ENCODE results near the gene PNPO.

Gene PNPO

DNA sequence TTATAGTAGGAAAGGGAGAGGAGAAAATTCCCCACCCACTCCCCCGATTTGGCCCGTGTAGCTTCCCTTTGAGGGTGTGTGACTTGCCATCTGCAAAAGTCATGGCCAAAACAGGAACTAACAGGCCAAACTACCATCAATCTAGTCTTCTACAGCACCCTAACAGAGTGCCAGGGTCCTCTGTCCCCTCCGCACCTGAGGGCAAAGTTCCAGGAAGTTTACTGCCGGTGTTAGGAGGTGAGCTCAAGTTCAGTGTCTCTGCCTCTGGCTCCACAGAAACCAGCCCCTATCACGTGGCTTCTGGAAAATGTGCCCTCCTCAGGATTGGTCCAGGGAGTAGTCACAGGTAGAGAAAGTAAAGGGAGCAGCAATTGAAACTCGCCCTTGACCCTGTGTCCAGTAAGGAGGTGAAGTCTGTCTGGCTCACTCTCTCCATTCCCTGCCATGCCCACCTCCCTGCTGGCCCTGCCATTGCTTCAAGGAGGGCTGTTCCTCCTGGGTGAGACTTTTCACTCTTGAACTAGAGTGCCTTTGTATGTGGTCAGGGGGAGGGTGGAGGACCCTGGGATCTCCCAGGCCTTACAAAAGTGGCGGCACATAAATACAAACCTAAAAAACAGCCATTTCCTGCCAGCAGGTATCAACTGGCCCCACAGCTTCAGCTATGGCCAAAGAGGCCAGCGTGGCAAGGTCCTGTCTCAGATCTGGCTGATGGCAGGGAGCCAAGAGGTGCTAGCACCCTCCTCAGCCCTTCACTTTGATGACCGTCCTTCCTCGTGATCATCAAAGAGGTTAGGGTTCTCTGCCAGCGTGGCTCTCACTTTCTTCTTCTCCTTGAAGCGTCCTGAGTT is 11.0 kb downstream of the PNPO start:
- DNase-seq, result no peak

DNA sequence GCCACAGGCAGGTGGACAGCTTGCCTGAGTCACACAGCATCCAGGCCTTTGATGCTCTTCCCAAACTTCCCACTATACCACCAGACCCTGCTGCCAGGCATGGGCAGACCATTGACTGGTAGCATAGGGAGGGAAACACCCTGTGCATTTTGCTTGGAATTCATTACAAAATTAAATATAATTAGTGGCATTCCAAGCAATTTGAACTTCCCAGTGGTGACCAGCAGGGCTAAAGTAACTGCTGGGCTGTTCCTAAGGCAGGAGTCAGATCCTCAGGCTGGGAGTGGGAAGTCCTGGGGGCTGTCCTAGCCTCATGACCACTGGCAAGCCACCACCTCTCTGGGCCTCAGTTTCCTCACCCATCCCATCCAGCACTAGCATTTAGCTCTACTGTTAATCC is 12.5 kb downstream of the PNPO start:
- DNase-seq, result no peak

- DNase-seq, result no peak
Observed at GRCh38 chr17:47955497-47956461, 14.4 kb downstream of the PNPO start.

GRCh38 chr17:47956791-47957590 is 15.6 kb downstream of the PNPO start:
- DNase-seq, result peak; percentile 45

DNA sequence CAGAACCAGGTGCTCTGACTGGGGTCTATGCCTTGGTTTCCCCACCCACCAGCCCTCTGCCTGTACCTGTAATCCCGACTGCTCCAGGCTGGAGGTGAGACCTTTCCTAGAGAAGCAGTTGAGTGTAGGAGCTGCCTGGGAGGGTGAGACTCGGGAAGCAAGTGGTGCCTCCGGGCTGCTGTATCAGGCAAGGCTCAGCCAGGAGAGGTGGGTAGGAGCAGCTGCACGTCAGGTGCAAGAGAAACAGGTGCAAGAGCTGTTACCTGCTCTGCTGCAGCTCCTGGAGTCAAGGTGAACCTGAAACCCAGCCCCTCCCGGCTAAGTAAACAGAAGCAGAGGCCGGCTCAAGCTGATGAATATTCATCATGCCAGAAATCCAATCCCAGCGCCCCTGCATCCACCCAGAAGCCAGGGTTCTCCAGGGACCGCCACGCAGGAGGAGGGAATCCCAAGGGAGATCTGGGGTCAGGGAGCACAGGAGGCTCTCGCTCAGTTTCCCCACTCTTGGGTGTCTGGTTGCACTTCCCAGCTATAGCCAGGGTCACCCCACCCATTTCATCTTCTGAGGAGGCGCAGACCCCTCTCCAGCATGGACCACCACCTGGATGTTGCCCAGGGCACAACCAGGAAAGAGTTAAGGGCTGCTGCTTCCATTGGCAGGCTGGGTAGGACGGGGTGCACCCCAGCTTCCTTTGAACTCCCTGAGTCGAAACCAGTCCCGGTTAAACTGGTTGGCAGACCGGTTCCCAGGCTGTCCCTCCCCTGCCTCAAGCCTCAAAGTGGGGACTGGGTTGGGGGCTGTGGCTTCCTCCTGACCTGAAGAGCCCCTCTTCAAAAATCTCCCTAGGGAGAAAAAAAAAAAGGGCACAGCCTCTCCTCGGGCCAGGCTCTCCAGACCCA is 16.5 kb downstream of the PNPO start, which contains the start of gene PRR15L:
TSS of gene PRR15L (minus strand) at position 293 of the 900 bp plus-strand sequence. CDS start 4,649 bp downstream, outside the sequence.
- peak; percentile 99 for DNase-seq

GRCh38 chr17:47959825-47960655 is 18.7 kb downstream of the PNPO start:
- peak; percentile 81 for DNase-seq

DNA sequence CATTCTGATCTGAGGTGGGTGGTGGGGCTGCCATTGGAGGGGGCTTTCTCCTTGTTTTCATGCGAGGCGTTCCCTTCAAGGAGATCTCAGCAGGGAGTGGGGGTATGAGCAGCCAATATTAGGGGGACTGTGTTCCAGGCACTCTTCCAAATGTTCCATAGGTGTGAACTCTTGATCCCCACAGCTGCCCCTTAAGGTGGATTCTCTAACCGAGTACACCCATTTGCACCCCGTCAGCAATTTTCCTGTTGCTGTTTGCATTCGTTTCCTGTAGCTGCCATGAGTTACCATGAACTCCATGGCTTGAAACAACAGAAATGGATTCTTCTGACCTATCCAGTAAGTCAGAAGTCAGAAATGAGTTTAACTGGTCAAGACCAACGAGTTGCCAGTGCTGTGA is 20.0 kb downstream of the PNPO start:
- DNase-seq, result no peak

- DNase-seq, result no peak
Observed at GRCh38 chr17:47962901-47963300, 21.5 kb downstream of the PNPO start.

GRCh38 chr17:47964856-47965255 is 23.5 kb downstream of the PNPO start:
- DNase-seq, result no peak

- DNase-seq, result peak; percentile 50
Observed at GRCh38 chr17:47966079-47966519, 24.7 kb downstream of the PNPO start.

GRCh38 chr17:47967607-47968252 is 26.4 kb downstream of the PNPO start:
- DNase-seq, result no peak

DNA sequence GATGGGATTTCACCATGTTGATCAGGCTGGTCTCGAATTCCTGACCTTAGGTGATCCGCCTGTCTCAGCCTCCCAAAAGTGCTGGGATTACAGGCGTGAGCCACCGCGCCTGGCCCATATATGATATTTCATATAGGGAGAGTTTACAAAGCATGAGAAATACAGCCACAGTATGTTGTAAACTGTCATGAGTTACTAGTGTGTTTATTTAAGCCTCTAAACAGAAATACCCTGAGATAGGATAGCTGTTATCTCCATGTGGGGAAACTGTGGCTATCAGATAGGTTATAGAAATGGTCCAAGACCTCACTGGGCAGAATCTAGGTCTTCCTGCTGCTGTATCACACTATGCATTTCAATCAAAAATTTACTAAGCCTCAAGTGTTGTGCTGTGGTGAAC is 27.5 kb downstream of the PNPO start:
- DNase-seq, result no peak

DNA sequence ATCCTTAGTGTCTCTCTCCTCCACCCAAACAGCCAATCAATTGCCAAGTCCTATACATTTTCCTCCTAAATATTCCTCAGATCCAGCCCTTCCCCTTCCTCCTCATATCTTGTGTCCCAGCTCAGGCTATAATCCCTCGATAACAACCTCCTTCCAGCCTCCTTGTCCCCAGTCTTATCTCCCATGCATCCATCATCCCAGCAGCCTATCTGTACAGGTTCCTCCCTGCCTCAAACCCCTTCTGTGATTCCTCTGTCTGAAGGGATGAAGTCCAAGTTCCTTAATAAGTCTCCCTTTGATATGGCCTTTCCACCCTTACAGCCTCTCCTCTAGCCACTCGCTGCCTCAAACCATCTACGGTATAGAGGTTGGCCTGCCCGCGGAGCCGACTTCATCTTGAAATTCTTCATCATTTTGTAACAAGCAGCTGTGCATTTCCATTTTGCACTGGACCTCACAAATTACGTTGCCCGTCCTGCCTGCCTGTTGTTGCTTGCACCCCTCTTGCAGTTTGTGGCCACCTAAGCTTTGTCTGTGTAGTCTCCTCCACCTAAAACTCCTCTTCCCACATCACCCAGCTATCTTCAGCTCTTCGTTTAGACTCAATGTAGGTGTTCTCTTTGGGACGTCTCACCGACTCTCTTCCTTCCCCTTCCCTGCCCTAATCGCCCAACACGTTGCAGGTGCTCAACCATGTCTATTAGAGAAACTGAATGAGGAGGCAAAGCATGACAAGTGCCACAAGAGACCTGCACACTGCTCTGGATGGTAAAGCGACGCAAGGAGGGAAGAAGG is 28.8 kb downstream of the PNPO start:
- DNase-seq, result no peak

DNA sequence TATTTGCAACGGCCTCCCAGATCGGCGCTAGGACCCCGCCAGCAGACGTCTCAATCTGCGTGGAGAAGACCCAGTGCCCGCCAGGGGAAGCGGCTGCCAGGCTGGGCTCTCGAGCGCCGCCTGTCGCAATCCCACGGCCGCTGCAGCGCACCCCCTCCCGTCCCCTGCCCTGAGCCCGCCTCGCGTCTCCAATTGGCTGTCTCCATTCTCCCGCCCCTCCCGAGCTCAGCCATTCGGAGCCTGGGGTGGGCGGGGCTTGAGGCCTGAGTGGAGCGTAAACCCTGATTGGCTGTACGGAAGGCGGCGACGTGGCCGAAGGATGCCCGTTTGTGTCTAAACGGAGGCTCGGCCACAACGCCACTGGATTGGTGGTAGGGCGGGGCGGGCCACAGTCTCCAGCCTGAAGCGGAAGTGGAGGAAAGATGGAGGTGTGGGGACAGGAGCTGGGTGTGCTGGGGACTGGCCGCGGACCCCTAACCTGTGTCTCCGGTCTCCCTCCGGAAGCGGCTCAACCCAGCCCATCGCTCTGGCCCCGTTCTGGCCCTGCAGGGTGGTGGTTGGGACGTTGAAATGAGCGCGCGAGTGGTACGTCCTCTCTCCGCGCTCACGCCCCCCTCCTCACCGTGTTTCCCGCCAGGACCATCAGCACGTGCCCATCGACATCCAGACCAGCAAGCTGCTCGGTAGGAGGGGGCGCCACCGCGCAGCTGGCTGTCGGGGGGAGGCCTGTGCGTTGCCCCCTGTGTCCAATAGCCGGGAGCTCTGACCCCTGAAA is 29.5 kb downstream of the PNPO start, which contains the start of gene CDK5RAP3:
TSS of gene CDK5RAP3 (plus strand) at position 389 of the 775 bp plus-strand sequence. CDS start at position 423, 34 bp downstream.
- DNase-seq, result peak; percentile 99

DNA sequence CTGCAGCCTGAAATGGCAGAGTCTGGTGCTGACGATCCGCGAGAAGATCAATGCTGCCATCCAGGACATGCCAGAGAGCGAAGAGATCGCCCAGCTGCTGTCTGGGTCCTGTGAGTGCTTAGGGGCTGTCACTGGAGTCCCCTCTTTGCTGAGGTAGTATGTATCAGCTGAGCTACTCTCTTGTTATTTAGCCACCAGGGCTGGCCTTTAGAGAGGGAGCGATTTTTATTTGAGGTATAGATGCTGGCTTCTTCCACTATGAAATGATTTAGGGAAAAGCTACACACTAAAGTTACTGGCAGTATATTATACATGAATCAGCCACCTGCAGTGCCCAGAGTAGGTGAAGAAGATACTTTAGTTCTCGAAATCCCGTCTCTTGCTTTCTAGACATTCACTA is 32.2 kb downstream of the PNPO start:
- DNase-seq, result no peak

GRCh38 chr17:47975189-47975822 is 33.9 kb downstream of the PNPO start:
- no peak for DNase-seq

- DNase-seq, result no peak
Observed at GRCh38 chr17:47975823-47976205, 34.4 kb downstream of the PNPO start.

DNA sequence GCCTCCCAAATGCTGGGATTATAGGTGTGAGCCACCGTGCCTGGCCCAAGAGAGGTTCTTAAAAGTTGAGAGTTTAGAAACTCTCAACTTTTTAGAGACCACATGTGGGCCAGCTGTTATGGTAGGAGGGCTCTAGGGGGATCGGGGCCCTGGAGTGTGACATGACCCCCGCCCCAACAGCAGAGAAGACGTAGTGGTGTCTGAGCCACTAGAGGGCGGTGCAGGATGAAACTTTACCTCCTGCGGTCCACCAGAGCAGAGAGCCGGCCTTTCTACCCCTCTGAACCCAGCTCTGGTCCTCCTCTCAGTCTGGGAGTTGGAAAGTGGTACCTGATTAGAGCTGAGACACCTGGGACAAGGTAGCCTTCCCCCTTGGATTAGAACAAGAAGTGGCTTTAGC is 37.0 kb downstream of the PNPO start:
- peak; percentile 38 for DNase-seq
